HEK293T (cell line): ENCODE results near the gene ADORA2B.

ENCODE experiments used
- CTCF ChIA-PET: fragments of 350-600 bp; formaldehyde crosslinking; extraction: SDS; loops from one replicate; lab custom pipeline; 2021; ENCODE audit warnings: antibody characterized with exemption, inconsistent platforms; lab: Yijun Ruan, JAX
- POLR2A ChIA-PET: fragments of 350-600 bp; formaldehyde crosslinking; extraction: SDS; loops from one replicate; lab custom pipeline; 2020; ENCODE audit warnings: antibody characterized with exemption, inconsistent platforms; lab: Yijun Ruan, JAX
- DNase-seq: peaks from one replicate; pipeline ENCODE4 v3.0.0; 2012; ENCODE audit warnings: mixed read lengths; ENCODE audit errors: extremely low spot score
- ARNT ChIP-seq: fragments of 450-650 bp; IDR thresholded peaks from 2 replicates; pipeline ENCODE4 v1.6.1; 2017; ENCODE audit warnings: mild to moderate bottlenecking
- BHLHE40 ChIP-seq: fragments of 450-650 bp; IDR thresholded peaks from 2 replicates; pipeline ENCODE4 v1.6.1; 2016; ENCODE audit warnings: mild to moderate bottlenecking, moderate library complexity, borderline replicate concordance
- CTBP1 ChIP-seq: fragments of 450-650 bp; IDR thresholded peaks from 2 replicates; pipeline ENCODE4 v1.6.1; 2016; ENCODE audit warnings: borderline replicate concordance
- ELF4 ChIP-seq: fragments of 450-650 bp; IDR thresholded peaks from 2 replicates; pipeline ENCODE4 v1.6.1; 2017; ENCODE audit warnings: antibody characterized with exemption
- FOXA1 ChIP-seq: fragments of 450-650 bp; IDR thresholded peaks from 2 replicates; pipeline ENCODE4 v1.6.1; 2016; ENCODE audit warnings: mild to moderate bottlenecking
- FOXK2 ChIP-seq: fragments of 450-650 bp; IDR thresholded peaks from 2 replicates; pipeline ENCODE4 v1.6.1; 2016; ENCODE audit warnings: mild to moderate bottlenecking
- FOXM1 ChIP-seq: fragments of 450-650 bp; IDR thresholded peaks from 2 replicates; pipeline ENCODE4 v1.6.1; 2017; ENCODE audit warnings: mild to moderate bottlenecking, borderline replicate concordance
- L3MBTL2 ChIP-seq: fragments of 450-650 bp; conservative IDR thresholded peaks from 2 replicates; pipeline ENCODE4 v1.6.1; 2016; ENCODE audit warnings: mild to moderate bottlenecking
- LEF1 ChIP-seq: fragments of 450-650 bp; IDR thresholded peaks from 2 replicates; pipeline ENCODE4 v1.6.1; 2017; ENCODE audit warnings: mild to moderate bottlenecking, borderline replicate concordance
- NFRKB ChIP-seq: fragments of 450-650 bp; IDR thresholded peaks from 2 replicates; pipeline ENCODE4 v1.6.1; 2016; ENCODE audit warnings: mild to moderate bottlenecking, moderate library complexity
- SP1 ChIP-seq: fragments of 450-650 bp; IDR thresholded peaks from 2 replicates; pipeline ENCODE4 v1.6.1; 2017
- SUZ12 ChIP-seq: fragments of 450-650 bp; IDR thresholded peaks from 2 replicates; pipeline ENCODE4 v1.6.1; 2016; ENCODE audit warnings: mild to moderate bottlenecking
- TARDBP ChIP-seq: fragments of 450-650 bp; IDR thresholded peaks from 2 replicates; pipeline ENCODE4 v1.6.1; 2016
- ZNF384 ChIP-seq: fragments of 450-650 bp; IDR thresholded peaks from 2 replicates; pipeline ENCODE4 v1.6.1; 2016
- TF ChIP-seq, protein P1 (sequence below): fragments of 450-650 bp; IDR thresholded peaks from 2 replicates; pipeline ENCODE4 v1.6.1; 2016

Gene ADORA2B

DNA sequence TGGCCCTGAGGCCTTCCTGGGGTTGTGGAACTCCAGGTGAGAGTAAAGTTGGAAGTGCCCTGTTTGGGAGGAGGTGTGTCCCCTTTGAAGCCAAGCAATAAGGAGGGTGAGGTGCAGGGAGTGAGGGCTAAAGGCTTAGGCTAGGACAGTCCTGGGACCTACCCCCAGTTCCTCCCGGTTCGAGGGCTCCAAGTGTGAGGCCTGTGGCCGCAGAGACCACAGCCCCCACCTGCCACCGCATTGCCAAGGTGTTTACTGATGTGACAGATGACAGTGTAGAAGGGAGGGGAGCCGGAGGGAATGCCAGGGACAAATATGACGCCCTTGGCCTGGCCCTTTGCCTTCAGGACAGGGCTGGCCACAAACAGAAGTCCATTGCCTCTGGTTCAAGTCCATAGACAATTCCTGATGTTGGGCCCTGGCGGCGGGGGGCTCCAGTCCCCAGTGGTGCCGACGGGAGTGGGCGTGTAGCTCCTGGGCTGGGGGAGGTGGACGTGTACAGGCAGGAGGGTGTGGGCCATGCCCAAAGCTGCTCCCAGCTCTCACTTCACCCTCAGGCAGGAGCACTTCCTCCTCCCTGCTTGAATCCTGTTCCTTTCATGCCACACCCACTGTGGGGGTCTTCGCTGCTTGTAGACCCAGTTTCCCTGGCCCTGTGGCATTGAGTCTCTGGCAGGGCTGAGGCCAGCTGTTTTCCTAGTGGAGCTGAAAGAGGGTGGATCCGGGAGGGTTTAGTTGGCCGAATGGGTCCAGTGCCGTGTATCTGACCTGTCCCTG, 3.2 kb downstream of the ADORA2B start:
- ChIA-PET CTCF (interaction anchor here (1.5 kb wide), 1 partner anchor 17 kb away, joined by 3 read pairs; no protein-coding TSS in a partner anchor), POLR2A (interaction anchor here (0.8 to 7.4 kb wide), 3 partner anchors 10 to 51 kb away, joined by 3 to 74 read pairs (median 5); partner anchors contain the start of genes TTC19 and ZSWIM7)
- DNase-seq = no peak
- TF ChIP-seq LEF1 (no peak), ELF4 (no peak), TARDBP (no peak), BHLHE40 (no peak), FOXA1 (no peak), ARNT (no peak), CTBP1 (no peak), L3MBTL2 (no peak), ZNF384 (no peak)
- TF ChIP-seq, protein P1, sequence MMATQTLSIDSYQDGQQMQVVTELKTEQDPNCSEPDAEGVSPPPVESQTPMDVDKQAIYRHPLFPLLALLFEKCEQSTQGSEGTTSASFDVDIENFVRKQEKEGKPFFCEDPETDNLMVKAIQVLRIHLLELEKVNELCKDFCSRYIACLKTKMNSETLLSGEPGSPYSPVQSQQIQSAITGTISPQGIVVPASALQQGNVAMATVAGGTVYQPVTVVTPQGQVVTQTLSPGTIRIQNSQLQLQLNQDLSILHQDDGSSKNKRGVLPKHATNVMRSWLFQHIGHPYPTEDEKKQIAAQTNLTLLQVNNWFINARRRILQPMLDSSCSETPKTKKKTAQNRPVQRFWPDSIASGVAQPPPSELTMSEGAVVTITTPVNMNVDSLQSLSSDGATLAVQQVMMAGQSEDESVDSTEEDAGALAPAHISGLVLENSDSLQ = no peak

DNA sequence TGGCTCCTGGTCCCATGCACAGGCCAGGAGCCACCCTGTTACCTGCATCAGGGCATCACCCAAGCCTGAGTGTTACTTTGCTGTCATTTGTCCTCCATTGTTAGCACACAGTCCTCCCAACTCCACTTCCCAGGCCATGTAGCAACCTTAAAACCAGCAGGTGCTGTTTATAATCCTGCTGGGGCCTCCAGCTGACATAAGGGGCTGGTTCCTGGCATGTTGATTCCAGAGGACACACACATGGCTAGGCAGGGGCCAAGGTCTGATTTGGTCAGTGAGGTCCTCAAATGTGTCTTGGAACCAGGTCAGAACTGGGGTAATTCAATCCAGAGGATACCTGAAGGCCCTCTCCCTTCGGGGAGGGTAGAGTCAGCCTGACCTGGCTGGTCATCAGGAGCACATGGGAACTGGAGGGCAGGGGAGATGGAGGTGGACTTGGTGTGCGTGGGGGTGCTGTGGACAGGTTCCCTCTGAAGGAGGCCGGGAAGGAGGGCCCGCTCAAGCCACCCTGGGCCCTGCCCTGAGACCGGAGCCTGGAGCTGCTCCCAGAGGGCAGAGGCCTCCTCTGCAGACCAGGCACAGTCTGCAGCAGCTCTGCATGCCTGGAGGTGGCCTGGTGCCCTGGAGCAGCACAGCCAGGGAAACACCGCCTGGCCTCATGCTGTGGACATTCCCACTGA, 6.6 kb downstream of the ADORA2B start:
- no peak for DNase-seq
- TF ChIP-seq TARDBP (no peak), CTBP1 (no peak), LEF1 (no peak), SP1 (no peak), ELF4 (no peak), FOXM1 (no peak)
- TF ChIP-seq, protein P1 = no peak
- ChIA-PET POLR2A (interaction anchor here (1.6 kb wide), 1 partner anchor 48 kb away, joined by 6 read pairs; the partner anchor contains the start of genes TTC19 and ZSWIM7), CTCF (no interaction called here)

DNA sequence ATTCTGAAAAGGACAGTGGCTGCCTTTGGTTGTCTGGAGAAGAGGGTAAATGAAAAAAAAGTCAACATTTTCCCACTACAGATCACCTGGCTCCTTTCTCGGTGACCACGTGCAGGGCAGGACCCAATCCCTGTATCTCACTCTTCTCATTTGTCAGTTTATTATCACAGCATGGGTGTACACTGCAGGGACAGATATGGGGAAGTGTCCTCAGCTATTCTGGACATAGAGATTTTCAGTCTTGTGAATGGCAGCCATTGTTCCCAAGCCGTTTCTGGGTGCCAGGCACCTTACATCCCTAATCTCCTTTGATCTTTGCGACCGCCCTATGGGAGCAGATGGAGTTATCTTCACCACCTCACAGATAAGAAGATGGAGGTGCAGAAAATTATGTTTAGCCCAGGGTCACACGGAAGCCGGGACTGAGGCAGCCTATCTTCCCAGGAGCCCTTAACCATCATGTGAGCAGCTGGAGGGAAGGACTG, 7.2 kb downstream of the ADORA2B start:
- ChIA-PET POLR2A (interaction anchor here (1.6 kb wide), 1 partner anchor 47 kb away, joined by 6 read pairs; the partner anchor contains the start of genes TTC19 and ZSWIM7), CTCF (interaction anchor here (0.6 kb wide), 1 partner anchor 562 kb away, joined by 9 read pairs; no protein-coding TSS in a partner anchor)
- TF ChIP-seq BHLHE40 (no peak), ZNF384 (no peak), FOXK2 (no peak)
- DNase-seq = no peak

DNA sequence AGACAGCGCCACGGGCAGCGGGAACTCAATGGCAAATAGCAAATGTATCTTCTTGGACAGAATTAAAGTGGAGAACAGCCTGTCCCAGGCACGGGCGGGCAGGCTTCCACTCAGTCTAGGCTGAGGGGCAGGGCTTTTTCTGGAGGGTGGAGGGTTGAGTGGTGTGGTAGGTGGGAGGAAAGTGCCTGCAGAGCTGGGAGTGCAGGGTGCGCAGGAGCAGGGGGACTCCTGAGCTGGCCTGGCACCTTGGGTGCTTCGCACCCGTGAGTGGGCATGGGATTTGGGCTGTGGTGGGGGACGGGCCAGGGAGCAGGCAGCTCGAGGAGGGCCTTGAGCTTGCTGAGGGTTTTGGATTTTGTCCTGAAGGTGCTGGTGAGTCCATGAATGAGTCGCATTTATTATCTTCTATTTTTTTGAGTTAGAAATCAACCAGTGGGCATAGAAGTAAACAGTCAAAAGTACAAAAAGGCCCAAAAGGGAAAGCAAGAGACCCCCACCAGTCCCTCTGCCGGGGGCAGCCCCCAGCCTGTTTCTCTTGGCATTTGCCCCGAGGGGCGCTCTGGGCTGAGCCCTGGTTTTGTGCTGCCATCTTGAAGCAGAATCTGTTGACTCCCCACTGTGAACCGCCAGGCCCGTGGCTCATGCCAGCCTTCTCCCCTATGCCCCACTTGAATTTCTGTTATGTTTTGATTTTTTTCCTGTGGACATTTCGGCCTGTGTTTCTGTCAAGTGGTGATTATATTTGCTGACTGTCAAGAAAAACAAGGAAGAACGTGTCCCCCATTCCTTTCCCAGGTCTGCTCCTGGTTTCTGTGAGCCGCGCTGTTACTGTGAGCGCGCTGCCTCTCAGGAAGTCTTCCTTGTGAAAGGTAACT, 8.2 kb downstream of the ADORA2B start:
- CTCF ChIA-PET = no interaction called here
- no peak for TF ChIP-seq NFRKB
- no peak for TF ChIP-seq SUZ12
- TF ChIP-seq L3MBTL2 = no peak
- no peak for TF ChIP-seq BHLHE40
- no peak for TF ChIP-seq FOXM1
- TF ChIP-seq TARDBP = no peak
- no peak for TF ChIP-seq ELF4
- no peak for DNase-seq
- POLR2A ChIA-PET = interaction anchor here (1.3 to 1.6 kb wide), 2 partner anchors 41 to 46 kb away, joined by 3 to 6 read pairs; partner anchors contain the start of genes TTC19 and ZSWIM7

DNA sequence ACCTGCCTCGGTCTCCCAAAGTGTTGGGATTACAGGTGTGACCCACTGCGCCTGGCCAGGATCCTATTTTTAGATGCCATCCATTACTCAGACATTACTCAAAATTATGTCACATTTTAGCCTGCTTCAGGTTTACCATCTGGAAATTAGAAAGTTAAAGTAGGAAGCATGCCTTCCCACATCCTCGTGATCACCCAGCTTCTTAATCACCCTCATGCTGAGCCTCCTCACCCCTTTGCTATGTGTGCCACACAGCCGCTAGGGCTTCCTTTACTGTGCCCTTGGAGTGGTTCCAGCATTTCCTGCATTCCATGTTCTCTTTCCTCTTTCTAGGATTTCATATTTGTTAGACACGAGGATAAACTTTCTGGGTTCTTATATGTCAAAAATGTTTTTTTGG, 9.3 kb downstream of the ADORA2B start:
- POLR2A ChIA-PET = interaction anchor here (1.3 kb wide), 2 partner anchors 9 to 46 kb away, joined by 5 to 7 read pairs; partner anchors contain the start of genes ADORA2B, TTC19 and ZSWIM7

More for the DNA sequence above, 9.3 kb downstream of the ADORA2B start:
- CTCF ChIA-PET = no interaction called here
- DNase-seq = no peak
- TF ChIP-seq FOXA1 (no peak), L3MBTL2 (no peak), NFRKB (no peak), LEF1 (no peak), ZNF384 (no peak), ARNT (no peak), BHLHE40 (no peak), SP1 (no peak), TARDBP (no peak), FOXK2 (no peak), CTBP1 (no peak), ELF4 (no peak)
